ENCODE measurements around the gene LGR5. TPM values are rescaled to one million over a fixed set of nuclear protein-coding genes. Genes with fewer than 3 reads are reported as not detected.

LGR5 gene
- total and polyA plus RNA-seq, 2 of the 4 experiments (the other 2 are of a cell fraction), result not detected

DNA sequence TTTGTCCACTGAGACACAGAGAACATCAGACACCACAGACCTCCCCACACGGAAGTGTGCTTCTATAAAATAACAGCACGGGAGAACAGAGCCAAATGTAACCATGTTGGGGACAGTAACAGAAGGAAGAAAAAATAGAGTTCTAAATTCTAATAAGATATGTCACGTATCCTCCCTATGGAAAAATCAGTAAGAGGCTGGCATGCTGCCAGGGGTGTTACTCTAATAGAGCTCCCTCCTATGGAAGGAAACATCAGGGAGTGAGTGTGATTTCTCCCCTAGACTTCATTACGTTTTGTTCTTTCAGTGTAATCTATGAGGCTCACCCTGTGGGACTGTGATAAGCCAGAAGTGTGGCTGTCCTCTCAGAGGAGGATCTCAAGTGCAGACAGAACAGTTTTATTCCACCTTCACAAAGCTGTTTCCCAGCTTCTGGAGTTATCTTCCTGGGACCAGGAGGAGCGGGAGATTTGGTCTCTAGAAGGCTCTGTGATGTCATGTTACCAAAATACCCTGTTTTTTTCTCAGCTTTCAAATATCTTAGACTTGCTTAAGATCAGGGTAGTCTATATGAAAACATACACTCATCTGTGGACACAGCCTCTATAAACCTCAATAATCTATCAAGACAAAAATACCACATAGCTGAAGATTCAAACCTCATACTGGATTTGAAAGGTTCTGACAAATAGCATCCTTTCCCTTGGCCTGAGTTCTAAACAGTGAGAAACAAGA is 154.8 kb downstream of the LGR5 start:
- no peak for TF ChIP-seq FOS (IDR thresholded peaks at IDR 0.05; ENCODE audit: low read depth, low read length)
- TF ChIP-seq NFE2L2 (IDR thresholded peaks at IDR 0.05; ENCODE audit: low read depth, low read length), result no peak
- TF ChIP-seq MAZ (IDR thresholded peaks at IDR 0.05; ENCODE audit: borderline replicate concordance, low read depth, low read length), result no peak
- TF ChIP-seq CEBPB (IDR thresholded peaks at IDR 0.05; ENCODE audit: low read depth, low read length), result no peak
- TF ChIP-seq CHD1 (IDR thresholded peaks at IDR 0.05; ENCODE audit: low read depth, low read length), result no peak
- no peak for TF ChIP-seq CTCF (conservative IDR thresholded peaks at IDR 0.05; ENCODE audit: low read depth, low read length)
- no peak for TF ChIP-seq RCOR1 (IDR thresholded peaks at IDR 0.05; ENCODE audit: insufficient replicate concordance, low read length)
- no peak for TF ChIP-seq RAD21 (IDR thresholded peaks at IDR 0.05; ENCODE audit: low read length)
- TF ChIP-seq, protein P1, sequence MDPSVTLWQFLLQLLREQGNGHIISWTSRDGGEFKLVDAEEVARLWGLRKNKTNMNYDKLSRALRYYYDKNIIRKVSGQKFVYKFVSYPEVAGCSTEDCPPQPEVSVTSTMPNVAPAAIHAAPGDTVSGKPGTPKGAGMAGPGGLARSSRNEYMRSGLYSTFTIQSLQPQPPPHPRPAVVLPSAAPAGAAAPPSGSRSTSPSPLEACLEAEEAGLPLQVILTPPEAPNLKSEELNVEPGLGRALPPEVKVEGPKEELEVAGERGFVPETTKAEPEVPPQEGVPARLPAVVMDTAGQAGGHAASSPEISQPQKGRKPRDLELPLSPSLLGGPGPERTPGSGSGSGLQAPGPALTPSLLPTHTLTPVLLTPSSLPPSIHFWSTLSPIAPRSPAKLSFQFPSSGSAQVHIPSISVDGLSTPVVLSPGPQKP (IDR thresholded peaks at IDR 0.05; ENCODE audit: borderline replicate concordance, low read depth, low read length), result no peak
- TF ChIP-seq MXI1 (IDR thresholded peaks at IDR 0.05; ENCODE audit: borderline replicate concordance, low read depth, low read length), result no peak
- no peak for TF ChIP-seq POLR2A (IDR thresholded peaks at IDR 0.05; ENCODE audit: low read depth, low read length)
- no peak for TF ChIP-seq RFX5 (IDR thresholded peaks at IDR 0.05; ENCODE audit: low read depth, low read length)
- TF ChIP-seq SMC3 (IDR thresholded peaks at IDR 0.05; ENCODE audit: low read depth, low read length), result no peak
- no peak for TF ChIP-seq BHLHE40 (IDR thresholded peaks at IDR 0.05; ENCODE audit: low read depth, low read length)
- TF ChIP-seq, protein P2, sequence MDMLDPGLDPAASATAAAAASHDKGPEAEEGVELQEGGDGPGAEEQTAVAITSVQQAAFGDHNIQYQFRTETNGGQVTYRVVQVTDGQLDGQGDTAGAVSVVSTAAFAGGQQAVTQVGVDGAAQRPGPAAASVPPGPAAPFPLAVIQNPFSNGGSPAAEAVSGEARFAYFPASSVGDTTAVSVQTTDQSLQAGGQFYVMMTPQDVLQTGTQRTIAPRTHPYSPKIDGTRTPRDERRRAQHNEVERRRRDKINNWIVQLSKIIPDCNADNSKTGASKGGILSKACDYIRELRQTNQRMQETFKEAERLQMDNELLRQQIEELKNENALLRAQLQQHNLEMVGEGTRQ (IDR thresholded peaks at IDR 0.05; ENCODE audit: low read depth, low read length), result no peak
- TF ChIP-seq MAFK (IDR thresholded peaks at IDR 0.05; ENCODE audit: low read depth, low read length), result no peak
- DNase-seq (no peak), ATAC-seq (ENCODE audit: low read depth) (peak; percentile 29; the same call in 1 of the 2 replicates)
- in situ Hi-C loops (cut with MboI; ENCODE audit: low sequenced_read_pairs), result no loop called here
- no peak overlapping the region for H2BK120ac ChIP-seq (ENCODE audit: low read depth, low read length)
- no peak overlapping the region for H2AK9ac ChIP-seq (replicated peaks; ENCODE audit: low read depth, low read length, poor library complexity)
- no peak overlapping the region for H3K4ac ChIP-seq (ENCODE audit: low read depth, low read length)
- H3K4me2 ChIP-seq (ENCODE audit: low read depth, low read length), result no peak overlapping the region
- no peak overlapping the region for H2BK5ac ChIP-seq (ENCODE audit: low read depth, low read length, poor library complexity, severe bottlenecking)
- peak overlapping the region; percentile 60 for H2AFZ ChIP-seq (replicated peaks; ENCODE audit: low read length, poor library complexity)
- H3K14ac ChIP-seq (replicated peaks; ENCODE audit: low read depth, low read length), result 0 out of 2 replicates have a peak overlapping the region, but pooled peaks have one; percentile 41
- POLR2A ChIA-PET (ENCODE audit: unreplicated experiment), result no interaction called here
- dilution Hi-C loops (cut with HindIII; ENCODE audit: low sequenced_read_pairs, unreplicated experiment), result no loop called here
- H3K4me1 ChIP-seq (ENCODE audit: control insufficient read depth, insufficient read depth, low read length), result no peaks in the 10 kb centered on the region
- H3K4me3 ChIP-seq (ENCODE audit: insufficient read depth, low read depth, low read length), result no peak overlapping the region
- no peak overlapping the region for H2BK20ac ChIP-seq (ENCODE audit: low read depth, low read length)
- no peak overlapping the region for H4K91ac ChIP-seq (ENCODE audit: insufficient read depth, low read depth, low read length)
- H4K5ac ChIP-seq (ENCODE audit: low read depth, low read length), result no peak overlapping the region
- peaks cover 2% of the 10 kb centered on the region for H3K27me3 ChIP-seq (ENCODE audit: control insufficient read depth, insufficient read depth, low read length)
- no peaks in the 10 kb centered on the region for H3K9me1 ChIP-seq (ENCODE audit: insufficient read depth, low read length)
- H3K27ac ChIP-seq (ENCODE audit: insufficient read depth, low read length), result no peak overlapping the region
- H2BK15ac ChIP-seq (ENCODE audit: low read depth, low read length), result no peak overlapping the region
- no peak overlapping the region for H2AK5ac ChIP-seq (ENCODE audit: low read depth, low read length)
- no peaks in the 10 kb centered on the region for H3K79me1 ChIP-seq (ENCODE audit: low read depth in 1 of 2, low read length in 2 of 2)
- H3K18ac ChIP-seq (ENCODE audit: low read depth, low read length), result no peak overlapping the region
- H4K8ac ChIP-seq (ENCODE audit: low read depth in 2 of 2, low read length in 2 of 2), result no peak overlapping the region
- H4K20me1 ChIP-seq (ENCODE audit: insufficient read depth, low read length), result no peaks in the 10 kb centered on the region
- CTCF ChIA-PET, result no interaction called here
- H3K36me3 ChIP-seq (ENCODE audit: control insufficient read depth, insufficient read depth, low read length), result no peaks in the 10 kb centered on the region
- no peak overlapping the region for H3K9ac ChIP-seq (ENCODE audit: low read depth, low read length)
- no peak overlapping the region for H3K56ac ChIP-seq (ENCODE audit: extremely low read depth, insufficient read depth, low read length)
- WGBS, 2 experiments (ENCODE audit: extremely low coverage in 2 of 2, insufficient read length in 1 of 2), result no CpG with 5 or more reads among the region's 5 CpGs
- no peak overlapping the region for H3K23ac ChIP-seq (ENCODE audit: low read depth, low read length)
- no TSS peak for BruUV-seq (replicated peaks)
- intact Hi-C loops (cut with micrococcal nuclease), result no loop called here
- H3K9me3 ChIP-seq (ENCODE audit: control insufficient read depth, insufficient read depth, low read length), result no peaks in the 10 kb centered on the region

All from IMR-90 (cell line).